ENCODE results near the gene FHOD3.

- TF ChIP-seq CTCF (IDR thresholded peaks at IDR 0.05; ENCODE audit: low read length) (no peak), EZH2 (optimal IDR thresholded peaks at IDR 0.05; ENCODE audit: low read depth, low read length) (no peak), EZH2phosphoT487 (IDR thresholded peaks at IDR 0.05; ENCODE audit: low read length) (no peak)
Observed at GRCh38 chr18:36349552-36349951, 52.0 kb downstream of the FHOD3 start.

Data from MM.1S (cell line).